ENCODE measurements around the gene WDR44.
A peak's percentile ranks its signal among the peaks of the same experiment; 100 is the strongest.

Gene WDR44

DNA sequence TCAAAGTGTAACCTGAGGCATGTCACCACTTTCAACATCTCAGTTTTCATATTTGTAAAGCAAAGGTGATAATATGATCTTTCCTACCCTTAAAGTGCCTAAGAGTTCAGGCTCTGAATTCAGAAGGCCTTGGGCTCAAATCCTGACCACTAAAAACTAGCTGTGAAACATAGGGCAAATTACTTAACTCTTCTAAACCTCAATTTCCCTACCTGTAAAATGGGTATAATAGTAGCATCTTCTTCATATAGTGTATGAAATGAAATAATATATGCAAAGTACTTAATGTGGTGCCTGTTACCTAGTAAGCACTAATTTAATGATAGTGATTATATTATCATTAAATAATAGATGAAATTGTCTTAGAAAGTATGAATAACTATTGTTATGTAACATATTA, 7.0 kb upstream of the WDR44 start:
- no peak overlapping the region for H3K4me3 ChIP-seq (ENCODE audit: low read length)
- DNase-seq (ENCODE audit: low read depth), result no peak
- TF ChIP-seq, protein P1, sequence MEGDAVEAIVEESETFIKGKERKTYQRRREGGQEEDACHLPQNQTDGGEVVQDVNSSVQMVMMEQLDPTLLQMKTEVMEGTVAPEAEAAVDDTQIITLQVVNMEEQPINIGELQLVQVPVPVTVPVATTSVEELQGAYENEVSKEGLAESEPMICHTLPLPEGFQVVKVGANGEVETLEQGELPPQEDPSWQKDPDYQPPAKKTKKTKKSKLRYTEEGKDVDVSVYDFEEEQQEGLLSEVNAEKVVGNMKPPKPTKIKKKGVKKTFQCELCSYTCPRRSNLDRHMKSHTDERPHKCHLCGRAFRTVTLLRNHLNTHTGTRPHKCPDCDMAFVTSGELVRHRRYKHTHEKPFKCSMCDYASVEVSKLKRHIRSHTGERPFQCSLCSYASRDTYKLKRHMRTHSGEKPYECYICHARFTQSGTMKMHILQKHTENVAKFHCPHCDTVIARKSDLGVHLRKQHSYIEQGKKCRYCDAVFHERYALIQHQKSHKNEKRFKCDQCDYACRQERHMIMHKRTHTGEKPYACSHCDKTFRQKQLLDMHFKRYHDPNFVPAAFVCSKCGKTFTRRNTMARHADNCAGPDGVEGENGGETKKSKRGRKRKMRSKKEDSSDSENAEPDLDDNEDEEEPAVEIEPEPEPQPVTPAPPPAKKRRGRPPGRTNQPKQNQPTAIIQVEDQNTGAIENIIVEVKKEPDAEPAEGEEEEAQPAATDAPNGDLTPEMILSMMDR (conservative IDR thresholded peaks at IDR 0.05; ENCODE audit: low read length), result no peak

DNA sequence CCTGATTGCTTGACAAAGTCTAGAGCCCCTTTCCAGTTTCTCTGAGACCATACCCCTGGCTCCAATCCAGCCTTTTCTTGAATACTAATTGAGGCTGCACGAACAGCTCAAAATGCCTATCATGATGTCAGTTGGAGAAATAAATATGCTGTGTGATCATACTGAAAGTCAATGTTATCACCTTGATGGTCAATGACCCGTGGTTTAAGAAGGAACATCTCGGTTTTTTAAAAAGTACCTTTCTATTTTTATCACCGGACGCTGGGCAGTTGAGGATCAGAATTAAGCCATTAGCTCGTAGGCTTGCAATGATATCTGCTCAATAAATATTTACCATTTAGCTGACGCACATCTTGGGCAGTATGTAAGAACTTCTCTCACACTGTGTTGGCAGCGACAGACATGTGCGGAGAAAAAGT, 852 bp upstream of the WDR44 start:
- H3K4me3 ChIP-seq (ENCODE audit: low read length), result peak overlapping the region; percentile 64
- DNase-seq (ENCODE audit: low read depth), result peak; percentile 38
- TF ChIP-seq, protein P1 (conservative IDR thresholded peaks at IDR 0.05; ENCODE audit: low read length), result no peak

DNA sequence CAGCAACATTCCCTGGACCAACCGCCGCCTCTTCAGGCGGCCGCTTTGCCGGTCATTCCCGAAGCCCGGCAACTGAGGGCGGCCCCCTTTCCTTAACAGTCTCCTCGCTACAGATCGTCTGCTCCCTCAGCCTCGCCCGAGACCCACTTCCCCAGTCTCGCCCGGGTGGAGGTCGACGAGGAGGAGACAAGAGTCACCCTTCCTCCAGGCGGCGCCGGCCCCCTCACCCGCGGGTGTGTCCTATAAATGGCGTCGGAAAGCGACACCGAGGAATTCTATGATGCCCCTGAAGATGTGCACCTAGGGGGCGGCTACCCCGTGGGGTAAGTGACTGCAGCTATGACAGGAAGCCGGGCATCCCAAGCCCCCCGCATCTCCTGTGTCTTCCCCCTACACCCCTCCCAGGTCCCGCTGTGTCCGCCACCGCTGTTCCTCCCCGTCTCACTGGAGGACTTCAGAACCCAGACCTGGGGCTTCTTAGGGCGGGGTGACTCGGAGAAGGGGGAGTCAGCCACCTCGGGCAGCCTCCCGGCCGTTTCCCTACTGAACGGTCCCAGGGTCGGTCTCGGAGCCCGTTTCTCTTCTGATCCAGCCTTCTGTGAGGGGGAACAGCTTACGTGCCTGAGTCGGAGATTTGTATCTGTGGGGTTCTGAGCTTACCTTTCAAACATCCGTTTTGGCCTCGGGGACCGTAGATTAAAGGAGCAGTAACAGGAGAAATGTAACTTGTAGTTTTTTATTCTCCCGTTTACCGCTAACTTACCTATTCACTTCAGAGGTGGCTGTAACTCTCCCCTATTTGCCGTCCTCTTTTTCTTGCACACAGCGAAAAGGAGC, 570 bp downstream of the WDR44 start:
- TF ChIP-seq, protein P1 (conservative IDR thresholded peaks at IDR 0.05; ENCODE audit: low read length), result peak; percentile 2; the same call in 1 of the 2 replicates
- peak overlapping the region; percentile 82 for H3K4me3 ChIP-seq (ENCODE audit: low read length)
- no peak for DNase-seq (ENCODE audit: low read depth)

DNA sequence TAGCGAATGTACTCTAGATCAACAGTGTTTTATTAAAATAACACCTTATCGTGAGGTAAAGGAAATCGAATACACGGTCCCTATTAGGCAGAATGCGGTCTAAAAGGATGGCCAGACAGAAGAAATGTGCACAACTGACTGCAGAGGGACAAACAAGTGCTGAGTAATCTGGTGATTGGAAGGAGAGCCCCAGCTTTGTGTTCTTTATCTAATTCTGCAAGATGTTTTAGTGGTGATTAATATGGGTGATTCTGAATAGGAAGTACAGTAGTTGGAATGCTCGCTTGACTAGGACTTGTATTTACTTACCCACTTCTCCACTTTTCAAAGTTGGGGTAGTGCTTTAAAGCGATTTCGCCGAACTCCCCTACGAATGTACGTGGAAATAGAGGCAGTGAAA, 1.2 kb downstream of the WDR44 start:
- DNase-seq (ENCODE audit: low read depth), result peak; percentile 45
- TF ChIP-seq, protein P1 (conservative IDR thresholded peaks at IDR 0.05; ENCODE audit: low read length), result no peak
- peak overlapping the region; percentile 82 for H3K4me3 ChIP-seq (ENCODE audit: low read length)

DNA sequence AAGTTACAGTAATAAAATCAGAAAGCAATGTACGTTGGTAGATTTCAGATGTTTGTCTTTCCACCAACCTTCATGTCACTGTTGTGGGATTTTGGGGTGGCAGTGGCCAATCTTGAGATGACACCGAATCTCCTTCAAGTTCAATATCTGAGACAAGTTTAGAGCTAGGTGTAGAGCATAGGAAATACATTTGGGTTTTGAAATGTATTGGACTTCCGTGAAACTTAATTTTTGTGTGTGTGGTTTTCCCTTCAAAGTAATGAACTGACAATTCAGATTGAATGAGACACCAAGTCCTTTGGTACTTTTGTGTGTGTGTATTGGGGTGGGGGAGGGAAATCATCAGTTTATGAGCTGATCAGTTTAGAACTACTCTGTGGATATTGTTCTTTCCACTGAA, 1.8 kb downstream of the WDR44 start:
- no peak for DNase-seq (ENCODE audit: low read depth)
- TF ChIP-seq, protein P1 (conservative IDR thresholded peaks at IDR 0.05; ENCODE audit: low read length), result no peak
- peak overlapping the region; percentile 82 for H3K4me3 ChIP-seq (ENCODE audit: low read length)

DNA sequence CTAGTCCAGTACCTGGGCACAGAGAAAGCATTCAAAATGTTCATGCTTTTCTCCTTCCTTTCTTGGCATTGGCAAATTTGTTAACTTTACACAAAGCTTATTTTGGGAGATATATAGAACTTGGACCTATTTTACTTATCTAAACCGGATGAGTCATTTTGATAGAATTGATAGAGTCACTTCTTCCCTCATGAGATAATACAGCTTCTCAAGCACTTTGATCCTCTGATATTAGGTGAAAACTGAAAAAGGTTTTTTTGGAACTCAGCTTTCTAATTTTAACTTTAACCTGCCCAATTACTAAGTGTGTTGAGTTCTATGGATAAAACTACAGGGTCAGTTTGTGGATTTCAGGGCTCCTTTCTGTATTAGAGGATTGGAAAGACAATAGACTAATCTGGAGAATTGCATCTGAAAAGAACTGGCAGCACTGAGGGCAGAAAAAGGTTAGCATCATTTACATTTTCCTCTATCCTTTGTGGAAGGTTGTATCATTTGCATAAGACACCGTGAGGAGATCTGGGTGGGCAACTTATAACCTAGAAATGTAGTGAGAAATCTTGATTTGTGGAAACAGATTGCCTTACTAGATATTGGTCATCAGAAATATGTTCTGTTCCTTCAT, 2.4 kb downstream of the WDR44 start:
- TF ChIP-seq, protein P1 (conservative IDR thresholded peaks at IDR 0.05; ENCODE audit: low read length), result no peak
- no peak for DNase-seq (ENCODE audit: low read depth)
- H3K4me3 ChIP-seq (ENCODE audit: low read length), result peak overlapping the region; percentile 82

DNA sequence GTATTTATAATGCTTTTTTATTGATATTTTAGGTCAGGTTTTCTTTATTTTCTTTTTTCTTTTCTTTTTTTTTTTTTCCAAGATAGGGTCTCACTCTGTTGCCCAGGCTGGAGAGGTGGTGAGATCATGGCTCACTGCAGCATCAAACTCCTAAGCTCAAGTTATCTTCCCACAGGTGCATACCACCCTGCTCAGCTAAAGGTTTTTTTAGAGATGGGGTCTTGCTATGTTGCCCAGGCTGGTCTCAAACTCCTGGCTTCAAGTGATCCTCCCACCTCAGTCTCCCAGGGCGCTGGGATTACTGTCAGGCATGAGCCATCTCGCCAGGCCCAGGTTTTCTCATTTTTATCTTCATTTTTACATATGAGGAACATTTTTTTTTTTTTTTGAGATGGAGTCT, 3.3 kb downstream of the WDR44 start:
- DNase-seq (ENCODE audit: low read depth), result no peak
- TF ChIP-seq, protein P1 (conservative IDR thresholded peaks at IDR 0.05; ENCODE audit: low read length), result no peak
- no peak overlapping the region for H3K4me3 ChIP-seq (ENCODE audit: low read length)

Data from AG10803 (cell line).